Activated T-helper 2 cell treated with anti-CD3 and anti-CD28 coated beads, Interferon-gamma antibody, Interleukin-2, Interleukin-4, amounts not matched to agents 10 μg/mL and 5 μg/mL and 100 μg/mL, durations not matched to agents 14 hours and 24 hours and 36 hours (primary cell): ENCODE measurements around the gene RARRES2. TPM values are rescaled to one million over a fixed set of nuclear protein-coding genes. Genes with fewer than 3 reads are reported as not detected.
"Not testable (repeated sequence)": the region's sequence is repeated elsewhere in the genome, so short reads cannot be mapped to it uniquely, and the experiment has no call there.

Source experiments
- DNase-seq: peaks from one replicate; pipeline ENCODE4 v3.0.0; 2021; ENCODE audit warnings: low spot score
- H3K27ac Mint-ChIP-seq: one replicate; pipeline ENCODE4 v1.8.0; 2021; ENCODE audit warnings: mixed read lengths
- H3K27me3 Mint-ChIP-seq: one replicate; pipeline ENCODE4 v1.8.0; 2021; ENCODE audit warnings: low read depth, mixed read lengths
- H3K36me3 Mint-ChIP-seq: one replicate; pipeline ENCODE4 v1.8.0; 2021; ENCODE audit warnings: low read depth, mixed read lengths
- H3K4me1 Mint-ChIP-seq: one replicate; pipeline ENCODE4 v1.8.0; 2021; ENCODE audit warnings: low read depth, mixed read lengths
- H3K4me3 Mint-ChIP-seq: one replicate; pipeline ENCODE4 v1.8.0; 2021; ENCODE audit warnings: low read depth, mild to moderate bottlenecking, moderate library complexity, mixed read lengths
- H3K9me3 Mint-ChIP-seq: one replicate; pipeline ENCODE4 v1.8.0; 2021; ENCODE audit warnings: mixed read lengths
- intact Hi-C: fragments of 100-400 bp; cut with micrococcal nuclease; formaldehyde crosslinking; loops from one replicate; pipeline ENCODE4 v1.15.1; 2023
- total RNA-seq: library from RNA; stranded (reverse); gene quantifications from 2 replicates; pipeline ENCODE4 v1.2.3, GENCODE V29; 2022

The RARRES2 gene
- total RNA-seq, 1 donor from 2014 or later, result not detected

- peak overlapping the region; percentile 99 for H3K27ac Mint-ChIP-seq
- no peak for DNase-seq
- H3K27me3 Mint-ChIP-seq, result no peaks in the 10 kb centered on the region
- H3K9me3 Mint-ChIP-seq, result no peaks in the 10 kb centered on the region
- H3K4me3 Mint-ChIP-seq, result peak overlapping the region; percentile 97
- H3K4me1 Mint-ChIP-seq, result peaks cover 43% of the 10 kb centered on the region
- peaks cover 59% of the 10 kb centered on the region for H3K36me3 Mint-ChIP-seq
- intact Hi-C loops, result no loop called here
These were observed 16.3 kb downstream of the RARRES2 start for GRCh38 chr7:150325110-150325611.

- H3K27me3 Mint-ChIP-seq, result no peaks in the 10 kb centered on the region
- peak overlapping the region; percentile 99 for H3K27ac Mint-ChIP-seq
- DNase-seq, result no peak
- intact Hi-C loops, result loop anchor here (5.0 kb wide), 3 partner anchors 33 to 408 kb away; no protein-coding TSS in a partner anchor
- H3K4me1 Mint-ChIP-seq, result peaks cover 47% of the 10 kb centered on the region
- H3K36me3 Mint-ChIP-seq, result peaks cover 66% of the 10 kb centered on the region
- no peaks in the 10 kb centered on the region for H3K9me3 Mint-ChIP-seq
- peak overlapping the region; percentile 97 for H3K4me3 Mint-ChIP-seq
These were observed 17.0 kb downstream of the RARRES2 start for GRCh38 chr7:150324373-150324961.

GRCh38 chr7:150323682-150324372 is 17.6 kb downstream of the RARRES2 start:
- Mint-ChIP-seq H3K4me3 (peak overlapping the region; percentile 97), H3K9me3 (no peaks in the 10 kb centered on the region), H3K27ac (peak overlapping the region; percentile 99), H3K27me3 (no peaks in the 10 kb centered on the region), H3K36me3 (peaks cover 62% of the 10 kb centered on the region), H3K4me1 (peaks cover 47% of the 10 kb centered on the region)
- intact Hi-C loops, result loop anchor here (1.0 to 5.0 kb wide), 7 partner anchors 33 to 451 kb away; partner anchors contain the start of genes ATP6V0E2 and REPIN1
- DNase-seq, result no peak

- peak within 1 kb of the TSS; percentile 99 for H3K27ac Mint-ChIP-seq
- no peaks in the 10 kb centered on the region for H3K27me3 Mint-ChIP-seq
- H3K36me3 Mint-ChIP-seq, result peaks cover 55% of the 10 kb centered on the region
- H3K4me3 Mint-ChIP-seq, result peak within 1 kb of the TSS; percentile 97
- H3K9me3 Mint-ChIP-seq, result no peaks in the 10 kb centered on the region
- peak; percentile 57 for DNase-seq
- peaks cover 47% of the 10 kb centered on the region for H3K4me1 Mint-ChIP-seq
- intact Hi-C loops, result loop anchor here (1.0 to 5.0 kb wide), 7 partner anchors 34 to 450 kb away; partner anchors contain the start of genes ATP6V0E2 and REPIN1
These were observed 18.4 kb downstream of the RARRES2 start, which contains the start of the genes ACTR3C and LRRC61 for GRCh38 chr7:150322833-150323681. TSS of gene ACTR3C (minus strand) at chr7:150323545. CDS start at chr7:150295296, 28,249 bp downstream. TSS of gene LRRC61 (plus strand) at chr7:150323355. CDS start at chr7:150336862, 13,507 bp downstream.

- no peaks in the 10 kb centered on the region for H3K27me3 Mint-ChIP-seq
- H3K9me3 Mint-ChIP-seq, result no peaks in the 10 kb centered on the region
- H3K4me3 Mint-ChIP-seq, result peak overlapping the region; percentile 92
- peak; percentile 67 for DNase-seq
- intact Hi-C loops, result loop anchor here (2.0 to 5.0 kb wide), 6 partner anchors 35 to 410 kb away; partner anchors contain the start of gene REPIN1
- H3K4me1 Mint-ChIP-seq, result peaks cover 47% of the 10 kb centered on the region
- H3K36me3 Mint-ChIP-seq, result peaks cover 54% of the 10 kb centered on the region
- peak overlapping the region; percentile 98 for H3K27ac Mint-ChIP-seq
These were observed 19.2 kb downstream of the RARRES2 start for GRCh38 chr7:150322114-150322832.

GRCh38 chr7:150321788-150322113 is 19.7 kb downstream of the RARRES2 start:
- intact Hi-C loops, result loop anchor here (1.0 to 5.0 kb wide), 8 partner anchors 36 to 483 kb away; partner anchors contain the start of genes REPIN1 and ZNF862
- Mint-ChIP-seq H3K27ac (peak overlapping the region; percentile 98), H3K36me3 (peaks cover 49% of the 10 kb centered on the region), H3K27me3 (no peaks in the 10 kb centered on the region), H3K9me3 (no peaks in the 10 kb centered on the region), H3K4me3 (peak overlapping the region; percentile 92), H3K4me1 (peaks cover 44% of the 10 kb centered on the region)
- no peak for DNase-seq

- H3K4me3 Mint-ChIP-seq, result no peak overlapping the region
- H3K27me3 Mint-ChIP-seq, result no peaks in the 10 kb centered on the region
- peaks cover 26% of the 10 kb centered on the region for H3K4me1 Mint-ChIP-seq
- H3K36me3 Mint-ChIP-seq, result peaks cover 23% of the 10 kb centered on the region
- H3K27ac Mint-ChIP-seq, result no peak overlapping the region
- intact Hi-C loops, result no loop called here
- H3K9me3 Mint-ChIP-seq, result no peaks in the 10 kb centered on the region
- no peak for DNase-seq
These were observed 23.5 kb downstream of the RARRES2 start for GRCh38 chr7:150317748-150318444.

- H3K9me3 Mint-ChIP-seq, H3K27me3 Mint-ChIP-seq, intact Hi-C loops, H3K4me3 Mint-ChIP-seq, H3K27ac Mint-ChIP-seq, DNase-seq: not testable (repeated sequence)
- peaks cover 18% of the 10 kb centered on the region for H3K36me3 Mint-ChIP-seq
- H3K4me1 Mint-ChIP-seq, result peaks cover 17% of the 10 kb centered on the region
These were observed 24.4 kb downstream of the RARRES2 start for GRCh38 chr7:150316987-150317386.

- H3K36me3 Mint-ChIP-seq, result peaks cover 8% of the 10 kb centered on the region
- H3K4me3 Mint-ChIP-seq, result no peak overlapping the region
- H3K27ac Mint-ChIP-seq, result no peak overlapping the region
- H3K4me1 Mint-ChIP-seq, result no peaks in the 10 kb centered on the region
- no peak for DNase-seq
- no peaks in the 10 kb centered on the region for H3K27me3 Mint-ChIP-seq
- no peaks in the 10 kb centered on the region for H3K9me3 Mint-ChIP-seq
- intact Hi-C loops, result no loop called here
These were observed 26.7 kb downstream of the RARRES2 start for GRCh38 chr7:150314639-150315239.

- H3K27ac Mint-ChIP-seq, result no peak overlapping the region
- intact Hi-C loops, result loop anchor here (1.0 kb wide), 1 partner anchor 14 kb away; no protein-coding TSS in a partner anchor
- H3K9me3 Mint-ChIP-seq, result no peaks in the 10 kb centered on the region
These were observed 27.6 kb downstream of the RARRES2 start for GRCh38 chr7:150313870-150314269.

GRCh38 chr7:150313367-150313809 is 28.0 kb downstream of the RARRES2 start:
- Mint-ChIP-seq H3K4me3 (no peak overlapping the region), H3K36me3 (peaks cover 6% of the 10 kb centered on the region), H3K4me1 (peaks cover 3% of the 10 kb centered on the region), H3K27me3 (no peaks in the 10 kb centered on the region), H3K9me3 (no peaks in the 10 kb centered on the region), H3K27ac (no peak overlapping the region)
- intact Hi-C loops, result loop anchor here (1.0 kb wide), 1 partner anchor 15 kb away; no protein-coding TSS in a partner anchor
- no peak for DNase-seq

More at GRCh38 chr7:150313870-150314269, 27.6 kb downstream of the RARRES2 start:
- Mint-ChIP-seq H3K4me1 (no peaks in the 10 kb centered on the region), H3K36me3 (peaks cover 6% of the 10 kb centered on the region), H3K27me3 (no peaks in the 10 kb centered on the region), H3K4me3 (no peak overlapping the region)
- DNase-seq, result no peak
